GM15510 (cell line): ENCODE measurements around the gene CYSTM1.

Experiments used
- POLR2A ChIP-seq: IDR thresholded peaks from 3 replicates; pipeline ENCODE4 v1.6.1; 2011; ENCODE audit warnings: borderline replicate concordance; ENCODE audit not compliant: insufficient read length; ENCODE audit errors: extremely low read depth

CYSTM1 gene

DNA sequence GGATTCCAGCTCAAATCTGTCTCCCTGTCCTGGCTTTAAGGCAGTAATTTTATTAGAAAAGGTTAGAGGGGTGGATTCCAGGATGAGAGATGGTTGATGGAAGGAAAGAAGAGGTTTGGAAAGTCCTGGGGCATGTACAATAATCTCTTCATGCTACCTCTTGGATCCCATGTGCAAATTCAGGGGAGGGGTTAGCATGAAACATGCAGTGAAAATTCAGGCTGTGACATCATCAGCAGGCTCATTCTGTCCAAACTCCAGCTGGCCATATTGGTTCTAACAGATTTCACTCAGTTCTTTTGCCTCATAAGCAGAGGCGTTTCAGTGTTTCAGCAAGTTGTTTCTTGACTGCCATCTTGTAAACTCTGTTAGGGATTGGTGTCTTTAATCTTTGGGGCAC lies 55.4 kb downstream of the CYSTM1 start:
- no peak for TF ChIP-seq POLR2A

DNA sequence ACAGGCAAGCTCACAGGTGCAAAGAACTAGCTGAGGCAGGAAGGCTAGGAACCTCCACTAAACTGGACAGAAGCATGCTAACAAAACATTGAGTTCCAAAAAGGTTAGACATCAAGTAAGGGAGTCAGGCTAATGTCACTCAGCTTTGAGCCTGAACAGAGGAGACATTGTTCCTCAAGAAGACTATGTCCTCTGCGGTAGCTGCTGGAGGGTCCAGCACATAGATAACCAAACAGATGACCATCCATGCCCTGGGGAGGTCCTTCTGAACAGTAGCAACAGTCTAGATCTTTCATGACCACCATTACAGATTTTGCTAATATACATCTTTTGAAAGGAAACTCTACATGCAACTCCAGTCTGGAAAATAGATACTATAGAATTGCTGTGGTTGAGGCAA lies 57.7 kb downstream of the CYSTM1 start:
- TF ChIP-seq POLR2A: no peak

DNA sequence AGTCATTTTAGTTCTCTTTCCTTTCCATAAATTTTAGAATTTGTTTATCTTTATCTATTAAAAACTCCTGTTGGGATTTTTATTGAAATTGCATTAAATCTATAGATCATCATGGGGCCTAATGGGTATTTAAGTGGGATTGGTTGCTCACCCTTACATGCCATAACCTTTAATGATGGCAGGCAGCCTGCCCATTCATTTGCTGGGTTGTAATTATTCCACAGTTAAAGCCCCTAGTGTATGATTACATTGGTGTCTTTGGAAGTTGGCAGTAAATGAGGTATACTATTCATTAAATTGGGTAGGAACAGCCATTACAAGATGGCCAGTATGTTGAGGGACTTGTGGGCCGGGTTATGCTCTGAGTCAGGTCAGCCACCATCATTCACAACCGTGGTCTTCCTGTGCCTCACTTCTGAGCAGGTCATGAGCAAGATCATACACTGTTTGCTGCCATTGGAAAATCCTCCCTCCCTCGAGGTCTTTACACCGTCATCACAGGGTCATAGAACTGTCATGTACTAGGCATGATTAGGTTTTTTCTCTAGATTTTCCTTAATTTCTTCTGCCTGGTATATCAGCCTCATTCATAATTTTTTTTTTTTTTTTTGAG lies 59.5 kb downstream of the CYSTM1 start:
- no peak for TF ChIP-seq POLR2A

DNA sequence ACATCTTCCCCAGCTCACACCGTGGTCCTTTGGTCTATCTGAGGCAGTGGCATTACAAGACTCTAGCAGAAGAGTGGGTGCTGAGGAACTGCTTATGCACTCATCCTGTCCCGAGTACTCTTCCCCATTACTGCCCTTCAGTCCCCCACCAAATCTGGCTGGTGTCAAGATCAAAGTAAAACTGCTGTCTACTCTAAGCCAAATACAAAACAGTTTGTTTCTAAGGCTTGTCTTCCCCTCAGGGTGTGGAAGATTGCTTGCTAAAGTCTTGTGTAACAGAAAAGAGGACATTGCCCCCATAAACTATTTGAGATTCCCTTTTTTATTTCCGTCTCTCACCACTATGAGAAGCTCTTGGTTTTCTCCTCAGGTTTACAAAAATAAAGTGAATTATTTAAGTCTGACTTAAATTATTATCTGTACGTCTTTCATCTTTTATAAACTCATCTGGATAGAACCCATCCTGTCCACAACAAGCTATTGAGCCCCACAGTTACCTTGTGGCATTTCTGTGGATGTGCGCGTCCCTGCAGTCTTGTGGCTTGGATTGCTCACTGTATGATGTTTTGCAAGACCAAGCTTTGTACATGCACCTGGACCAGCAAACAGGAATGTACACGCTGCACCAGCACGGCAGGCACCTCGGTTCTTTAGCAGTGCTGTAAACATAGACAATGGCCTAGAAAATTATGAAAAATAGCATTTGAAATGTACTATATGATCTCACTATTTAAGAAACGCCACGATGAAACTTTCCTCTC lies 61.0 kb downstream of the CYSTM1 start:
- TF ChIP-seq POLR2A: no peak

DNA sequence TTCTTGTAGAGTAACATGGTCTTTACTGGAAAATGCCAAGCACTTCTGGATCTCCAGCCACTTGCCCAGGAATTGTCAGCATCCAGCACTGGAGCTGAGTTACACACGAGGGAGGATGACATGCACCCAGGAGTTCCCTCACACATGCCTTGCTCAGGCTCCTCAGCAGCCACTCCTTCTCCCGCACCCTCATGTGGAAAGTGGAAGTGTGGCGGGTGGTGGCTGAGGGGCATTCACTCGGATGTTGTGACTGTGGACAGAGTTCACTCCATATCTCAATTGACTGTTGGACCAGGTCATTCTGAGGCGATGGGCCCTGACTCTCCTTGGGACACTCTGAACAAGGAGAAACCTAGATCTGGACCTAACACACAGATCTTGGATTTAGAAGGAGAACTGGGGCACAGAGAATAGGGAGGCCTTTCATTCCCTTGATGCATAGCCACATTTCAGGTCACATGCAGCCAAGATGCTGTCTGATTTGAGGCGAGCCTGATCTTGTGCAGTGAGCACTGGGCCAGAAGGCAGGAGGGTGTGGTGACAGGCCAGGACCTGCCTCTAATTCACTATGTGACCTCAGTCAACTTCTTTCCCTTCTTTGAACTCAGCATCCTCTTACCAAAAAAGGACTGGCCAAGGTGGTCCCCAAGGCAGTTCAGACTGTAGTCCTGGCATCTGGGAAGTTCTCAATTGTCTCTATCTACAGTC lies 62.1 kb downstream of the CYSTM1 start:
- TF ChIP-seq POLR2A: no peak

DNA sequence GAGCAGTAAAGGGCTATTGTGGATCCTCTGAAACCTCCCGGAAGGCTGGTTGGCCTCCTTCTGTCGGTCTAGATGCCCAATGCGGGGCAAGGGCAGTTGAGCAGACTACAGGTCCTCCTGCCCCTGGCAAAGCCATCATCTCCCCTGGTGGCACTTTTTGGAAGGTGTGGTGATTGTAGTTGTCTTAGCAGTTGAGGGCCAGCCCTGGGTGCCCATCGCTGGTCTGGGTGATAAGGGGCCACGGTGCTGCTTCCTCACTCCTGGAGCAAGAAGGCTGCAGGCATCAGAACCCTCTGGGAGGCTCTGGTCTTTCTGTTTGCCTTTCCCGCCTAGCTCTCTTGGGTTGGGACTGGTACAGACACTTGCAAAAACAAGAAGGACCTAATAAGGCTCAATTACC lies 63.8 kb downstream of the CYSTM1 start:
- no peak for TF ChIP-seq POLR2A

DNA sequence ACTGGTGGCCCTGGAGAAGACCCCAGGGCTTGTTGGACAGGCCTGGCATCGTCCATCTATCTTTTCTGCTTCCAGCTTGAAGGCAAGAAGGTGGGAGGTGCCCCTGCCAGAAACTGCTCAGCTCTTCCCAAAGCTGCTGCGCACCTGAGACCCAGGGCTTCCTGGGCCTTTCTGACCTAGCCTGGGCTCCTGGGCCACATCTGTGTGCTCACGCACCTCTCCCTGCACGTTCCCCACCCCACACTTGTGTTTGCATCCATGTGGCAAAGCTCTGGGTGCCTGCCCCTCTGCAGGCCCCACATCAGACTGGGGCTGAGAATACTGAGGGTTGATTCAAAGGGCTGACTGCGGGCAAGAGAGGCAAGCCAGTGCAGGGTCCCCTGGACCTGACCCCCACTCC lies 64.5 kb downstream of the CYSTM1 start:
- TF ChIP-seq POLR2A: no peak

DNA sequence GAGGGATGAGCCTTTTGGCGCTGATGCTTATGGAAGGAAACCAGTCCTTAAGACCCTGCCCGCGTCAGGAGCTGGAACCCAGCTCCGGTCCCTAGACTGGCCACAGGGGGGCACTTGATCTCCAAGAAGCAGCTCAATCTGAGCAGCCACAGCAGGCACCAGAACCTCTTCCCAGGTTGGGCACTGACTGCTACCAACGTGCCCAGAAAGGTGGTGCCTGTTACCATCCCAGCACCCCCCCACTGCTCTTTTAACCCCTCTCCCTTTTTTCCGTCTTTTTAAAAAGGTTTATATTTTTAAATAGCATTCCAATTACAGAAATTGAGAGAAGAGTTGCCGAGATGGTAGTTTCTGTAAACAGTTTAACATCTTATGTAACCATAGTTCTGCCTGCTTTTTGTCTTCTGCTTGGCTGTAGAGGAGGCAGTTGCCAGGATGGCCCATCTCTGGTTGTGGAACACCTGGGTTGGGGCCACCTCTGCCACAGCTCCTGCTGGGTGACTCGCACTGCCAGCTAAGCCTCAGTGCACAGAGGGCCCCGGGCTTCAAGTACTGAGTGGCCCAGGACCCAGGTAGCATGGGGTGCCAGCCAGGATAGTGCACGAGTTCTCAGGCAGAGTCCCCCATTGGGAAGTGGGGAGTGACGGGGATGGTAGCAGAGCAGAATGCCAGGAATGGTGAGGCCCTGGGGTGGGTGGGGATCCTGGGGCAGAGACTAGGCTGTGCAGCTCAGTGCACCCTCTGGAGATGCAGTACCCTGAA lies 65.1 kb downstream of the CYSTM1 start:
- no peak for TF ChIP-seq POLR2A

DNA sequence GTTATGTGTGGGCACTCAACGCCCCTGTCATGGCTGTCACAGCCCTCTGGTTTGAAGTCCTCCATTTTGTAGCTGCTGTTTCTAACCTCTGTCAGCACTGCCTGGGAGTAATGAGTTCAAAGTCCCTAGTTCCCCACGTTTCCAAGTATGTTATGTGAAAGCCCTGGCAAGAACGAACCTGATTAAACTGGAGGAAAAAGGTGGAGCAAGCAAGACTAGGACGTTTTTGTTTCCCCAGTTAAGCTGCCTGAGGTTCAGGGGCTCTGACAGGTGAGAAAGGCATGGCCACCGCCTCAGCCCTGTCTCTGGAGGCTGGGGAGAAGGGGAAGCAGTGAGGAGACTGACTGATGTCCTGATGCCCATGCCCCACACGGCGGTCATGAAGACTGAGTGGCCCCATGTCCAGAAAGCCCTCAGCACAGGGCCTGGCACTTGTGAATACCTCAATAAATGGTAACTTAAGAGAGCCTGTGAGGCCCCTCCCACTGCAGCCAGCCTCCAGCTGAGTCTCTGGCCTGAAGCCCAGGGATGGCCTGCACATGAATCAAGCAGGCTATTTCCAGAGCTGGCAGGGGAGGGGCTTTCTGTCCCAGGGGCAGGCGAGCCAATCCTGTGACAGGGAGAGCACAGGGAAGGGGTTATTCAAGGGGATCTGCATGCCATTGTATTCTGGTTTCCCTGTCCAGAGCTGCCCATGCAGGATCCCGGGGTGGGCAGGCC lies 66.2 kb downstream of the CYSTM1 start:
- no peak for TF ChIP-seq POLR2A

DNA sequence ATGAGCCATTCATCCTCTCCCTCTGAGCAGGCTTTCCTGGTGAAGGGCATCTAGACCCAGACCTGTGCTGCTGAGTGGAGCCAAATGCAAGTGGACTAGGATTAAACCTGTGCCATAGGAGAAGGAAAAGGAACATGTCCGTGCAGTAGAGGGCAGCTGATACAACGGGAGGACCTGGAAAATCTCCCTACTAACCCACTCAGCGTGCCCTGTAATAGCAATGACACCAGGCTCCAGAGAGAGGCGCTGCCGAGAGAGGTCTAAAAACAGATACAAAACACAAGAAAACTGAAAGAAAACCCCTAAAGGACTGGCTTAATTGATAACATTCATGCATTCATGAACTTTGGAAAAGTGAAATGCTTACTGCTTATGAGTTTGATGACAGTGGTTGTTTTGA lies 67.1 kb downstream of the CYSTM1 start:
- no peak for TF ChIP-seq POLR2A

DNA sequence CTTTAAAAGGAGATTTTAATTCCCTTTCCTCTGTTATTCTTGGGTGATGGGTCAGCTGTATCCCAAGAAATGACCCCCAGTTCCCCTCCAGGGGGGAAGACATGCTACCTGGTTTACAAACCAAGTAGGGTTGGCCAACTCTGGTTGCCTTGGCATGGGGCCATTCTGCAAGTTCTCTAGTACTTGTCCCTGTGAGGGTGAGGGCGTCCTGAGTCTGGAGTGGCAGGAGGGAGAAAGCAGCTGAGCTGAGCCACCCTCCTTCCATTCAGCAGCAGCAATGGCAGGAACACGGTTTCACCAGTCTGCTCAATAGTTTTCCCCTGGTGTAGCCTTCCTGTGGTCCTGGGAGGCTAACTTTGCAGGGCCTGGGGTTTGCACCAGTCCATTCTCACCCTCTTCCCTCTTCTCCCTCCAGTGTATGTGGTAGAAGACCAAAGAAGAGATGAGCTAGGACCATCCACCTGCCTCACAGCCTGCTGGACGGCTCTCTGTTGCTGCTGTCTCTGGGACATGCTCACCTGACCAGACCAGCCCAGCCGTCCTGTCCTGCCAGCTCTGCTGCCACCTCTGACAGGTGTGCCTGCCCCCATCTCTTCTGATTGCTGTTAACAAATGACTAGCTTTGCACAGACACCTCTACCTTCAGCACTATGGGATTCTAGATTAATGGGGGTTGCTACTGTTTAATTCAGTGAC lies 68.0 kb downstream of the CYSTM1 start:
- TF ChIP-seq POLR2A: no peak

DNA sequence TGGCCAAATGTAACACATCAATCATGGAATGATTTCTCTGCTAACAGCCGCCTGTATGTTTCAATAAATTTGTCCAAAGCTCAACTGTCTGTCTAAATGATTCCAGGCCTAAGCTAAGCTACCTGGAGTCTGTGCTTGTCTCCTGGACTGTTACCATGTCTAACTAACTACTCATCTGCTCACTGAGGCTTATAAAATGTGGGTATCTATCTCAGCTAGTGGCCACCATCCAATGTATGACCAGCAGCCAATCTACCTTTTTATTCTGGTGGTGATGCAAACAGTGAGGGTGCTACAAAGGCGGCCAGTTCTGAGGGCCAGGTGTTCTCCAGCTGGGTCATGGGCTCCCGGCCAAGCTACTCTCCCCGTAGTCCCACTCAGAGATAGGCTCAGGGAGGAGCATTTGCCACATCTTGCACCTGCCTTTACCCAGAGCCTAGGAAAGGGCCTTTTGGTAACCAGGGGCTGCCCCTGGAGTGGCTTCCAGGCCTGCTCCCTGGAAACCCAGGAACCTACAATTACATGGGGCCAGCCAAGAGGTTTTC lies 68.8 kb downstream of the CYSTM1 start:
- TF ChIP-seq POLR2A: no peak

DNA sequence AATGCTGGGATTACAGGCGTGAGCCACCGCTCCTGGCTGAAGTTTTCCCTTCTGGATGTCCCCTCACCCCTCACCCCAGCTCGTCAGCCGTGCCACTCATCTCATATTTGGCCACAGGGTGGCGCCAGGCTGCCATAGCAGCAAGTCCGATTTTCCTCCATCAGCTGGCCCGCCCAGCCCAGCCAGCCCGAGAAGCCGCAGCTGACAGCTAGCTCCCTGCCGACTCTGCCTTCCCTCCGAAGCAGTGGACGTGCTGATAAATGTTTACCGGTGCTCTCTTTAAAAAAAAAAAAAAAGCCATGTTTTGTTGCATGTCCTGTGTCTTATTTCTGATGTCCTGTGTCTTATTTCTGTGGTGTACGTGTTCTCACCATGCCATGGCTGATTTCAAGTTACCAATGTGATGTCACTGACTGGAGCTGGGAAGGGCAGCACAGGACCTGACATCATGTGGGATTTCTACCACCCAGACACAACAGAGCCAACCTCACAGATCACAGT lies 69.6 kb downstream of the CYSTM1 start:
- TF ChIP-seq POLR2A: no peak
